K562 (cell line): Measurements from ENCODE around the gene MICAL1. TPM values are rescaled to one million over a fixed set of nuclear protein-coding genes. Genes with fewer than 3 reads are reported as not detected.
A peak's percentile ranks its signal among the peaks of the same experiment; 100 is the strongest.

Source experiments
- CEBPG ChIP-seq, 3 experiments: fragments of 200-800 bp in 1 of 3; sonication (Bioruptor generic) in 1 of 3; sonication (generic) in 1 of 3; formaldehyde crosslinking in 1 of 3; IDR thresholded peaks in 2 of 3; conservative IDR thresholded peaks in 1 of 3; 2 replicates each; pipeline versions ENCODE4 v1.6.1 to v1.8.0; 2016 to 2022; ENCODE audit warnings: missing compliant biosample characterization in 2 of 3, missing genetic modification characterization in 2 of 3, mild to moderate bottlenecking in 1 of 3, missing genetic modification reagents in 1 of 3
- CHD1 ChIP-seq: fragments of 200-600 bp; sonication (generic); IDR thresholded peaks from one replicate; pipeline ENCODE4 v1.6.1; 2012; ENCODE audit warnings: mild to moderate bottlenecking, moderate library complexity, low read length, inconsistent platforms
- POLR2AphosphoS5 ChIP-seq: IDR thresholded peaks from 2 replicates; pipeline ENCODE4 v1.6.1; 2011; ENCODE audit warnings: mild to moderate bottlenecking, low read depth, low read length, moderate library complexity; ENCODE audit not compliant: control insufficient read depth, insufficient read depth
- RBM25 ChIP-seq: fragments of 200-400 bp; formaldehyde crosslinking; IDR thresholded peaks from 2 replicates; pipeline ENCODE4 v1.6.1; 2018; ENCODE audit warnings: low read length, low read depth, moderate library complexity; ENCODE audit not compliant: severe bottlenecking
- SAP30 ChIP-seq: fragments of 200-600 bp; sonication (generic); IDR thresholded peaks from 2 replicates; pipeline ENCODE4 v1.6.1; 2012; ENCODE audit warnings: borderline replicate concordance, low read depth, mild to moderate bottlenecking, moderate library complexity, low read length, control low read depth, inconsistent platforms; ENCODE audit not compliant: insufficient read depth, poor library complexity, severe bottlenecking
- TBL1XR1 ChIP-seq, 2 experiments: IDR thresholded peaks; 2 replicates each; pipeline ENCODE4 v1.6.1; 2012; ENCODE audit warnings: improper control_type of control experiment in 2 of 2, low read length in 2 of 2, mild to moderate bottlenecking in 1 of 2
- TEAD4 ChIP-seq, 2 experiments: sonication (generic) in 1 of 2; formaldehyde crosslinking in 1 of 2; IDR thresholded peaks; 2 replicates each; pipeline versions ENCODE4 v1.6.1 to v1.8.0; 2012 to 2022; ENCODE audit warnings: borderline replicate concordance in 1 of 2, inconsistent platforms in 1 of 2, low read length in 1 of 2, mild to moderate bottlenecking in 1 of 2, missing genetic modification reagents in 1 of 2
- polyA plus RNA-seq, 8 experiments: library from polyadenylated mRNA; depleted of rRNA in 4 of 8; stranded (reverse) in 5 of 8; unstranded in 3 of 8; fragments of >200 nt; fragmentation: Nextera tagmentation in 2 of 8; fragmentation: Illumina TruSeq in 1 of 8; extraction: Ambion mirVana in 2 of 8; extraction: Trizol in 1 of 8; gene quantifications; 2 replicates each; pipeline versions ENCODE4 v1.2.1 to v1.2.3, GENCODE V29; 2011 to 2014; ENCODE audit warnings: inconsistent platforms in 1 of 8, missing spikeins in 1 of 8
- total RNA-seq, 7 experiments: library from RNA; depleted of rRNA in 6 of 7; stranded (reverse); fragments of >200 nt in 6 of 7; fragmentation: Illumina TruSeq in 2 of 7; extraction: Trizol in 2 of 7; gene quantifications; 2 replicates each; pipeline versions ENCODE4 v1.2.1 to v1.2.3, GENCODE V29; 2011 to 2021; ENCODE audit warnings: low replicate concordance in 1 of 7
- TF ChIP-seq, protein P1 (sequence below): fragments of 250-450 bp; sonication (Bioruptor Pico); IDR thresholded peaks from 2 replicates; pipeline ENCODE4 v1.5.0; 2021; ENCODE audit warnings: mild to moderate bottlenecking, moderate library complexity
- TF ChIP-seq, protein P2 (sequence below), 2 experiments: fragments of 450-650 bp in 1 of 2; IDR thresholded peaks; 2 replicates each; pipeline ENCODE4 v1.6.1; 2011 to 2017; ENCODE audit warnings: low read depth in 2 of 2, antibody characterized with exemption in 1 of 2, borderline replicate concordance in 1 of 2, low read length in 1 of 2, mild to moderate bottlenecking in 1 of 2, mixed read lengths in 1 of 2; ENCODE audit not compliant: control insufficient read depth in 1 of 2
- TF ChIP-seq, protein P3 (sequence below): fragments of 450-650 bp; IDR thresholded peaks from 2 replicates; pipeline ENCODE4 v1.6.1; 2017; ENCODE audit warnings: antibody characterized with exemption, mild to moderate bottlenecking

MICAL1 gene
- total and polyA plus RNA-seq, 9 of the 15 experiments (the other 6 are each of a cell fraction or from before 2014, with no cell fraction given) = 0.07 to 15.2 (median 7.0) TPM

DNA sequence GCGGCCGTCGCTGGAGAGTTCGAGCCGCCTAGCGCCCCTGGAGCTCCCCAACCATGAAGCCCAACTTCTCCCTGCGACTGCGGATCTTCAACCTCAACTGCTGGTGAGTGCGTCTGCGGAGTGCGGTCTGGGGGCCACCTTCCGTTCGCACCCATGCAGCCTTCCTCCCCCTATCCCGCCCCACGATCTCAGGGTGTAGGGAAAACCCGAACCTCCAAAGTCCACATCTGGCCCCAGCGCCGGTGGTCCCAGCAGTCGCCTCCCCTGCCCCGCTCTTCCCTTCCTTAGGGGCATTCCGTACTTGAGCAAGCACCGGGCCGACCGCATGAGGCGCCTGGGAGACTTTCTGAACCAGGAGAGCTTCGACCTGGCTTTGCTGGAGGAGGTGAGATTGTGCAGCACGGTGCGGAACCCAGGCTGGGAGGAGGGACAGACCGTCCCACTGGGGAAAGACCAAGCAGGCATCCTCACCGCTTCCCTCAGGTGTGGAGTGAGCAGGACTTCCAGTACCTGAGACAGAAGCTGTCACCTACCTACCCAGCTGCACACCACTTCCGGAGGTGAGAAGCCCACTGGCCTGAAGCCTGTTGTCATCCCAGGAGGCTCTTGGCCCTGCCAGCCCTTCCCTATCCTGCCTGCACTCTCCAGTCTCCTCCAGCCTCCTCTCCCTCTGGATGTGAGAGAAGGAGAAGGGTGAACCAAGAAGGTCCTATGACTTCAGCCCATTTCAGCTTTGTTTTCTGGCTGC, 14.3 kb downstream of the MICAL1 start (continued):
- TF ChIP-seq, protein P1, sequence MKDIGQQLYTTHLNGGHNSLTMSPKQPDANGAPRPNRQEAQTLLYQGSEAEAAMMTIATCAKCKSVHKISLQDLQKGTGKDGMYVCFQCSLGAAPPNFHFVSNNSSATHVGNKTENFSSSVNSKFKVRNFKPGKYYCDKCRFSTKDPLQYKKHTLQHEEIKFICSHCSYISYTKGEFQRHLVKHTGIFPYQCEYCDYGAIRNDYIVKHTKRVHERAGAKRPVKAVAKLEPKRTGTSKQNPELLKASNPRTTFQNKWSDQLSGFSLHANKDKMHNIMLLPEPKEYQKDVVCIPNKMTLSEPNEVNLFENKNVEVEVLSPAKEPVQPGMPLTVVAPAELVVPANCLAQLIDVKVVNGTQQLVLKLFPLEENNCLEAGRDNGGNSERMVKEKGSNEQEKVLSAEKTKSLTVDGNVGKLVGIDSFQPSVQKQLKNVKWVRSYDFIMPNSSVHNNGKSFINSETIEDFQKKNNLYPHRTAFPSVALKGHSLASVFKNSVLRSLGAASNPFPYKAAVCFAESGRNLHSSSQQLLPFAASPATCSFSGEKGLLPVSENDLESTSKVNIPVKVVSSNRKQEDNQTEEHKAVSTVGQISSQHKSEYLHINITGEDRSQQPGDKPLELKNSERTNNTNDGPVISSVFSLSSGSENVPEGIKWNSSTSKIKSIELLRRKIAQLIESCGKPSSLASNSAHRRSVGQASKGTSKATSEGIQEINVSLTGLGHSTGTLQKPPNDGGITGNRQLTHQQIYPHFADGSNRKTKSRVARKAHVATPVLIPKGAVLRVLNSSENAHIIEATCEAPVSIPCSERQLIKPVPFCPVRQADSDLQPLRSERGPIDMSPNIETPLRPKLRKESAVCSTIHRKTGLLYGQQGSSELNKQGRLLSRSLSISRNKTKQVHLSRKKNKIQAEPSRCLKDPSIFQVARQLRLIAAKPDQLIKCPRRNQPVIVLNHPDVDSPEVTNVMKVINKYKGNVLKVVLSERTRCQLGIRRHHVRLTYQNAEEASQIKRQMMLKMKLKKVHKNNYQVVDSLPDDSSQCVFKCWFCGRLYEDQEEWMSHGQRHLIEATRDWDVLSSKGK (CRISPR knock-in tag) = no peak
- TF ChIP-seq RBM25 (no peak), CHD1 (peak; percentile 54), POLR2AphosphoS5 (no peak), TEAD4 (IDR thresholded peaks at IDR 0.05; ENCODE audit: low read length) (no peak), TEAD4 (CRISPR knock-in tag; IDR thresholded peaks at IDR 0.05; ENCODE audit: borderline replicate concordance) (no peak), TBL1XR1 (IDR thresholded peaks at IDR 0.05; ENCODE audit: low read length in 2 of 2) (0 out of 4 replicates have a peak, but pooled peaks of 1 of the 2 experiments have one; percentile 30), SAP30 (peak; percentile 55), CEBPG (CRISPR knock-in tag; IDR thresholded peaks at IDR 0.05) (no peak), CEBPG (tag; conservative IDR thresholded peaks at IDR 0.05 in 1 of 2, IDR thresholded peaks at IDR 0.05 in 1 of 2) (no peak)
- TF ChIP-seq, protein P2, sequence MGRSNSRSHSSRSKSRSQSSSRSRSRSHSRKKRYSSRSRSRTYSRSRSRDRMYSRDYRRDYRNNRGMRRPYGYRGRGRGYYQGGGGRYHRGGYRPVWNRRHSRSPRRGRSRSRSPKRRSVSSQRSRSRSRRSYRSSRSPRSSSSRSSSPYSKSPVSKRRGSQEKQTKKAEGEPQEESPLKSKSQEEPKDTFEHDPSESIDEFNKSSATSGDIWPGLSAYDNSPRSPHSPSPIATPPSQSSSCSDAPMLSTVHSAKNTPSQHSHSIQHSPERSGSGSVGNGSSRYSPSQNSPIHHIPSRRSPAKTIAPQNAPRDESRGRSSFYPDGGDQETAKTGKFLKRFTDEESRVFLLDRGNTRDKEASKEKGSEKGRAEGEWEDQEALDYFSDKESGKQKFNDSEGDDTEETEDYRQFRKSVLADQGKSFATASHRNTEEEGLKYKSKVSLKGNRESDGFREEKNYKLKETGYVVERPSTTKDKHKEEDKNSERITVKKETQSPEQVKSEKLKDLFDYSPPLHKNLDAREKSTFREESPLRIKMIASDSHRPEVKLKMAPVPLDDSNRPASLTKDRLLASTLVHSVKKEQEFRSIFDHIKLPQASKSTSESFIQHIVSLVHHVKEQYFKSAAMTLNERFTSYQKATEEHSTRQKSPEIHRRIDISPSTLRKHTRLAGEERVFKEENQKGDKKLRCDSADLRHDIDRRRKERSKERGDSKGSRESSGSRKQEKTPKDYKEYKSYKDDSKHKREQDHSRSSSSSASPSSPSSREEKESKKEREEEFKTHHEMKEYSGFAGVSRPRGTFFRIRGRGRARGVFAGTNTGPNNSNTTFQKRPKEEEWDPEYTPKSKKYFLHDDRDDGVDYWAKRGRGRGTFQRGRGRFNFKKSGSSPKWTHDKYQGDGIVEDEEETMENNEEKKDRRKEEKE (IDR thresholded peaks at IDR 0.05; ENCODE audit: borderline replicate concordance in 1 of 2, control insufficient read depth in 1 of 2, low read depth in 2 of 2, low read length in 1 of 2) = no peak
- TF ChIP-seq, protein P3, sequence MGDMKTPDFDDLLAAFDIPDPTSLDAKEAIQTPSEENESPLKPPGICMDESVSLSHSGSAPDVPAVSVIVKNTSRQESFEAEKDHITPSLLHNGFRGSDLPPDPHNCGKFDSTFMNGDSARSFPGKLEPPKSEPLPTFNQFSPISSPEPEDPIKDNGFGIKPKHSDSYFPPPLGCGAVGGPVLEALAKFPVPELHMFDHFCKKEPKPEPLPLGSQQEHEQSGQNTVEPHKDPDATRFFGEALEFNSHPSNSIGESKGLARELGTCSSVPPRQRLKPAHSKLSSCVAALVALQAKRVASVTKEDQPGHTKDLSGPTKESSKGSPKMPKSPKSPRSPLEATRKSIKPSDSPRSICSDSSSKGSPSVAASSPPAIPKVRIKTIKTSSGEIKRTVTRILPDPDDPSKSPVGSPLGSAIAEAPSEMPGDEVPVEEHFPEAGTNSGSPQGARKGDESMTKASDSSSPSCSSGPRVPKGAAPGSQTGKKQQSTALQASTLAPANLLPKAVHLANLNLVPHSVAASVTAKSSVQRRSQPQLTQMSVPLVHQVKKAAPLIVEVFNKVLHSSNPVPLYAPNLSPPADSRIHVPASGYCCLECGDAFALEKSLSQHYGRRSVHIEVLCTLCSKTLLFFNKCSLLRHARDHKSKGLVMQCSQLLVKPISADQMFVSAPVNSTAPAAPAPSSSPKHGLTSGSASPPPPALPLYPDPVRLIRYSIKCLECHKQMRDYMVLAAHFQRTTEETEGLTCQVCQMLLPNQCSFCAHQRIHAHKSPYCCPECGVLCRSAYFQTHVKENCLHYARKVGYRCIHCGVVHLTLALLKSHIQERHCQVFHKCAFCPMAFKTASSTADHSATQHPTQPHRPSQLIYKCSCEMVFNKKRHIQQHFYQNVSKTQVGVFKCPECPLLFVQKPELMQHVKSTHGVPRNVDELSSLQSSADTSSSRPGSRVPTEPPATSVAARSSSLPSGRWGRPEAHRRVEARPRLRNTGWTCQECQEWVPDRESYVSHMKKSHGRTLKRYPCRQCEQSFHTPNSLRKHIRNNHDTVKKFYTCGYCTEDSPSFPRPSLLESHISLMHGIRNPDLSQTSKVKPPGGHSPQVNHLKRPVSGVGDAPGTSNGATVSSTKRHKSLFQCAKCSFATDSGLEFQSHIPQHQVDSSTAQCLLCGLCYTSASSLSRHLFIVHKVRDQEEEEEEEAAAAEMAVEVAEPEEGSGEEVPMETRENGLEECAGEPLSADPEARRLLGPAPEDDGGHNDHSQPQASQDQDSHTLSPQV = no peak
